Measurements from ENCODE around the gene ST3GAL5.

ST3GAL5 gene

GRCh38 chr2:85813982-85814801 is 74.6 kb downstream of the ST3GAL5 start:
- no peaks in the 10 kb centered on the region for H3K9me3 ChIP-seq
- no peaks in the 10 kb centered on the region for H3K4me1 ChIP-seq
- no peak overlapping the region for H3K4me3 ChIP-seq
- no peaks in the 10 kb centered on the region for H3K27me3 ChIP-seq (ENCODE audit: low read depth)
- peak; percentile 54 to 92 for DNase-seq (ENCODE audit: low spot score in 2 of 2)
- no peaks in the 10 kb centered on the region for H3K36me3 ChIP-seq (replicated peaks)
- in situ Hi-C loops (cut with MboI; ENCODE audit: low sequenced_read_pairs): loop anchor here (5.0 kb wide), 1 partner anchor 77 kb away; no protein-coding TSS in a partner anchor

- Histone ChIP-seq H3K27me3 (ENCODE audit: low read depth) (no peaks in the 10 kb centered on the region), H3K4me3 (no peak overlapping the region), H3K36me3 (replicated peaks) (no peaks in the 10 kb centered on the region), H3K9me3 (no peaks in the 10 kb centered on the region), H3K4me1 (no peaks in the 10 kb centered on the region)
- DNase-seq (ENCODE audit: low spot score in 2 of 2): no peak
- in situ Hi-C loops (cut with MboI; ENCODE audit: low sequenced_read_pairs): loop anchor here (5.0 kb wide), 1 partner anchor 76 kb away; no protein-coding TSS in a partner anchor
Measured at GRCh38 chr2:85813211-85813981, 75.4 kb downstream of the ST3GAL5 start.

DNA sequence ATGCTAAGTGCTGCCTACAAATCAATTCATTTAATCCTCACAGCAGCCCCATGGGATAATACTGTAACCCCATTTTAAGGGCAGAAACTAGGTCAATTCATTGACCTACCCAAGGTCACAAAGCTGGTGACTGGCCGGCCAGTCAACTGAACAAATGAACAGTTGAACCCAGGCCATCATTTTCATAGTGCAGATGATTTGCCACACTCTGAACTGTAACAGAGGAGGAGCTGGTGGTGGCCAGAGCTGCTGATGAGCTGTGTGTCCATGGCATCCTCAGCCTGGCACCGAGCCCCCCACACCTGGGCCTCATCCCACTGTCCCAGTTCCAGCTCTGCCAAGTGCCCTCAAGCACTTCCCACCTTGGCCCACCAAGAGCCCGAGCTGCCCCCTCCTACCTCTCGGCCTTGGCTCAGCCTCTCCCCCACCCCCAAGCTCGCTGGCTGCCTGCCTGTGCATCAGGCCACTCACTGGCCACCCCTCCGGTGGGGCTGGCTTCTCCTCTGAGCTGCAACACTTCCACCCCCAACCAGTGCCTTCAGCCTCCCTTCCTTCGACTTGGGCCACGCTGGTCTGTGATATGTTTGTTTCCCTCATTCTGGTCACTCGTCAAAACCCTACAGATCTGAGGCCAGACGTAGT is 76.6 kb downstream of the ST3GAL5 start:
- H3K4me3 ChIP-seq: no peak overlapping the region
- DNase-seq (ENCODE audit: low spot score in 2 of 2): no peak
- H3K9me3 ChIP-seq: no peaks in the 10 kb centered on the region
- no peaks in the 10 kb centered on the region for H3K36me3 ChIP-seq (replicated peaks)
- H3K4me1 ChIP-seq: no peaks in the 10 kb centered on the region
- in situ Hi-C loops (cut with MboI; ENCODE audit: low sequenced_read_pairs): loop anchor here (5.0 kb wide), 1 partner anchor 75 kb away; no protein-coding TSS in a partner anchor
- H3K27me3 ChIP-seq (ENCODE audit: low read depth): no peaks in the 10 kb centered on the region

GRCh38 chr2:85811180-85812093 is 77.4 kb downstream of the ST3GAL5 start:
- Histone ChIP-seq H3K9me3 (no peaks in the 10 kb centered on the region), H3K36me3 (replicated peaks) (no peaks in the 10 kb centered on the region), H3K4me3 (no peak overlapping the region), H3K27me3 (ENCODE audit: low read depth) (no peaks in the 10 kb centered on the region), H3K4me1 (no peaks in the 10 kb centered on the region)
- in situ Hi-C loops (cut with MboI; ENCODE audit: low sequenced_read_pairs): loop anchor here (5.0 kb wide), 1 partner anchor 74 kb away; no protein-coding TSS in a partner anchor
- no peak for DNase-seq (ENCODE audit: low spot score in 2 of 2)

DNA sequence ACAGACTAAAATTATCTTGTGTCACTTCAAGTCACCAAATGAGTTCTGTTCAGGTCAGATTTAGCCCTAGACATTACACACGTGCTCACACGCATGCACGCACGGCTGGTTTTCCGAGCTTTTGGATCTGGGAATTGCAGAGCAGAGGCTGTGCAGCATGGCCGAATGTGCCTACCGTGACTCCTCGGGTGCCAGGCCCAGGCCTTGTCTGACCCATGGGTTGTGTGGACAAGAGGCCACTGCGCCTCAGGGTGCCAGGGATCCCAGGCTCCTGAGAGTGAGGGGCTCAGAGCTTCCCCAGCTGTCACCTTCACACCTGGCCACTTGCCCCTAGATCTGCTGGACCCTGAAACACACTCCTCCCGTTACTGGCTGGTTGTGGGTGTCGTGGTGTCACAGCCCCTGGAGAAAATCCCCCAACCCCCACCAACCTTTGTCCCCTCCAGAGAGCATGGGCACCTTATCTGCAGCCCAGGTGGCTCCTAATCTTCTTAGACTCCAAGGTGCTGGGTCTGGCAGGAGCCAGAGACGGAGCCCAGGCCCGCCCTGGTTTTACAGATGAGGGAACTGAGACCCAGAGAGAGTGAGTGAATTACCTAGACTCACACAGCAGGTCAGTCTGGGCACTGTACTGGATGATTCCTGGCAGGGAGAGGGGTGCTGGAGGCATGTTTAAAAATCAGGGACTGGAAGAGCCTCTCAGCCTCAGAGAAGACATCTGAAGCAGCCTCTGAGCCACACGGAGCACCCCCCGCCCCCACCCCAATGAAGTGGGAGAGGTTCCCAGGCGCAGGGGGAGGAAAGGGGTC is 78.2 kb downstream of the ST3GAL5 start:
- Histone ChIP-seq H3K4me1 (no peaks in the 10 kb centered on the region), H3K9me3 (no peaks in the 10 kb centered on the region), H3K36me3 (replicated peaks) (no peaks in the 10 kb centered on the region), H3K27me3 (ENCODE audit: low read depth) (no peaks in the 10 kb centered on the region), H3K4me3 (no peak overlapping the region)
- in situ Hi-C loops (cut with MboI; ENCODE audit: low sequenced_read_pairs): loop anchor here (5.0 kb wide), 1 partner anchor 73 kb away; no protein-coding TSS in a partner anchor
- DNase-seq (ENCODE audit: low spot score in 2 of 2): no peak

- Histone ChIP-seq H3K36me3 (replicated peaks) (no peaks in the 10 kb centered on the region), H3K4me3 (no peak overlapping the region), H3K27me3 (ENCODE audit: low read depth) (no peaks in the 10 kb centered on the region; the same call in 1 of the 2 replicates), H3K9me3 (no peaks in the 10 kb centered on the region), H3K4me1 (no peaks in the 10 kb centered on the region)
- no peak for DNase-seq (ENCODE audit: low spot score in 2 of 2)
- in situ Hi-C loops (cut with MboI; ENCODE audit: low sequenced_read_pairs): no loop called here
Measured at GRCh38 chr2:85807756-85808155, 81.0 kb downstream of the ST3GAL5 start.

- DNase-seq (ENCODE audit: low spot score in 2 of 2): no peak
- Histone ChIP-seq H3K9me3 (no peaks in the 10 kb centered on the region), H3K4me1 (no peaks in the 10 kb centered on the region), H3K36me3 (replicated peaks) (no peaks in the 10 kb centered on the region), H3K4me3 (no peak overlapping the region), H3K27me3 (ENCODE audit: low read depth) (no peaks in the 10 kb centered on the region; the same call in 1 of the 2 replicates)
- in situ Hi-C loops (cut with MboI; ENCODE audit: low sequenced_read_pairs): no loop called here
Measured at GRCh38 chr2:85806358-85807118, 82.3 kb downstream of the ST3GAL5 start.

DNA sequence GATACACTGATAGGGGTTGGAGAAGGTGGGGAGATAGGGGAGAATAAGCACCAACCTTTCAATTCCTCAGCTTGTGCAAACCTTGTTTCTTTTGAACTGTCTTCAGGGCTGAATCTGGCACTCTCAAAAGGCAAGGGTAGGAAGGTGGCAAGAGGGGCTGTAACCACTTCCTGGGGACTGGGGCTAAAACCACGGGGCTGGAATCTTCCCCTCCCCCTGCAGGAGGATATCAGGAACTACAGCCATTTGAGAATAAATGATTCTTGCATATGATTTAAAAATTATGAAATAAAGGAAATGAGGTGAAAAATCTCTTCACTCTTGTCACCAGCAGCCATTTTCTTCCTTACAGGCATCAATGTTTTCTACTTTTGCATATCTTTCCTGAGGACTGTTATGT is 84.2 kb downstream of the ST3GAL5 start:
- peak in 1 of 2 experiments; percentile 51 for DNase-seq (ENCODE audit: low spot score in 2 of 2)
- H3K36me3 ChIP-seq (replicated peaks): no peaks in the 10 kb centered on the region
- no peaks in the 10 kb centered on the region for H3K4me1 ChIP-seq
- H3K4me3 ChIP-seq: no peak overlapping the region
- in situ Hi-C loops (cut with MboI; ENCODE audit: low sequenced_read_pairs): no loop called here
- H3K27me3 ChIP-seq (ENCODE audit: low read depth): no peaks in the 10 kb centered on the region; the same call in 1 of the 2 replicates
- H3K9me3 ChIP-seq: no peaks in the 10 kb centered on the region

GRCh38 chr2:85803704-85804425 is 84.9 kb downstream of the ST3GAL5 start:
- Histone ChIP-seq H3K4me3 (no peak overlapping the region), H3K36me3 (replicated peaks) (no peaks in the 10 kb centered on the region), H3K9me3 (no peaks in the 10 kb centered on the region), H3K4me1 (no peaks in the 10 kb centered on the region), H3K27me3 (ENCODE audit: low read depth) (no peaks in the 10 kb centered on the region; the same call in 1 of the 2 replicates)
- in situ Hi-C loops (cut with MboI; ENCODE audit: low sequenced_read_pairs): no loop called here
- no peak for DNase-seq (ENCODE audit: low spot score in 2 of 2)

DNA sequence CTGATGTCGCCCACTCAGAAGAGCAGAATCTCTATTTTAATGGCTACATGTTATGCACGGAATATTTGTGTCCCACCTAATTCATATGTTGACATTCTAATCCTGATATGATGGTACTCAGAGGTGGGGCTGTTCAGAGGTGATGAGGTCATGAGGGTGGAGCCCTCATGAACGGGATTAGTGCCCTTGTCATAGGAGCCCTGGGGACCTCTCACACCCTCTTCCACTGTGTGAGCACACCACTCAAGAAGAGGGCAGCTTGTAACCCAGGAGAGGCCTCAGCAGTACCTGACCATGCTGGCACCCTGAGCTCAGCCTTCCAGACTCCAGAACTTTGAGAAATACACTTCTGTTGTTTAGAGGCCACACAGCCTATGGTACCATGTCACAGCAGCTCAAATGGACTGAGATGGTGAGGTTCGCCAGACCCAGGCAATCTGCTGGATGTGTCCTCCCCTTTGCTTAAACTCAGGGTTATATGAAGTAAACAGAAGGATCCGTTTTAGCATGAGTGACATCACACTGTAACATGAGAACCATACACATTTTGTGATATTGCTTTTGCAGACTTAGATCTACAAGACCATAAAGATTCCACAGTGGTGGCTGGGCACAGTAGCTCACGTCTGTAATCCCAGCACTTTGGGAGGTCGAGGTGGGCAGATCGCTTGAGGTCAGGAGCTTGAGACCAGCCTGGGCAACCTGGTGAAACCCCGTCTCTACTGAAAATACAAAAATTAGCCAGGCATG is 86.3 kb downstream of the ST3GAL5 start:
- no peaks in the 10 kb centered on the region; the same call in 1 of the 2 replicates for H3K27me3 ChIP-seq (ENCODE audit: low read depth)
- H3K36me3 ChIP-seq (replicated peaks): no peaks in the 10 kb centered on the region
- H3K9me3 ChIP-seq: no peaks in the 10 kb centered on the region
- no peak for DNase-seq (ENCODE audit: low spot score in 2 of 2)
- H3K4me3 ChIP-seq: no peak overlapping the region
- H3K4me1 ChIP-seq: no peaks in the 10 kb centered on the region
- in situ Hi-C loops (cut with MboI; ENCODE audit: low sequenced_read_pairs): no loop called here

DNA sequence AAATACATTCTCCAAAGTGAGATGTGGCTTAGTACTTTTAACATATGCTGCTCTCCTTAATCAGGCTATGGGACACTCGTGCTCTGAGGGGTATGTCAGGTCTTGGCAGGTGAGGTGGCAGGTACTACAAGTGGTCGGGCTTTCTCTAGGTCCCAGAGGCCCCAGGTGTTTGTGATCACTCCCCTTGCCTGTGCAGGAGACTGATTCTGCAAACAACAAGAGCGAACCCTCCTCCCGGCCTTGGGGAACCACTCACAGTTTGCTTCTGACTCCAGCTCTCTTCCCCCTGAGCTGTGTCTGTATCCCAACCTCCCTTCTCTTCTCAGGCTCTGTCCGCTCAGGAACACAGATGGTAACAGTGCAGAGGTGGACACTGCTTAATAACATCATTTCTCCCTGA is 86.9 kb downstream of the ST3GAL5 start:
- Histone ChIP-seq H3K9me3 (no peaks in the 10 kb centered on the region), H3K27me3 (ENCODE audit: low read depth) (no peaks in the 10 kb centered on the region; the same call in 1 of the 2 replicates), H3K36me3 (replicated peaks) (no peaks in the 10 kb centered on the region), H3K4me3 (no peak overlapping the region), H3K4me1 (no peaks in the 10 kb centered on the region)
- in situ Hi-C loops (cut with MboI; ENCODE audit: low sequenced_read_pairs): no loop called here
- DNase-seq (ENCODE audit: low spot score in 2 of 2): no peak

All from HAP-1 (cell line).